WTC11 (cell line): ENCODE data around the gene FAM241A.

ENCODE experiments used
- CBFB ChIP-seq: sonication (generic); formaldehyde crosslinking; IDR thresholded peaks from 2 replicates; pipeline ENCODE4 v1.8.1; 2022; ENCODE audit warnings: mild to moderate bottlenecking, low read depth, missing genetic modification reagents
- CREB1 ChIP-seq: sonication (generic); formaldehyde crosslinking; IDR thresholded peaks from 2 replicates; pipeline ENCODE4 v1.8.0; 2023; ENCODE audit warnings: mild to moderate bottlenecking, missing genetic modification reagents
- FOXP1 ChIP-seq: sonication (generic); formaldehyde crosslinking; IDR thresholded peaks from 2 replicates; pipeline ENCODE4 v1.8.0; 2022; ENCODE audit warnings: missing genetic modification reagents, mild to moderate bottlenecking, moderate library complexity, borderline replicate concordance
- NR2C2 ChIP-seq: sonication (generic); formaldehyde crosslinking; IDR thresholded peaks from 2 replicates; pipeline ENCODE4 v1.8.0; 2022; ENCODE audit warnings: mild to moderate bottlenecking, missing genetic modification reagents
- RELA ChIP-seq: sonication (generic); formaldehyde crosslinking; IDR thresholded peaks from 2 replicates; pipeline ENCODE4 v1.8.1; 2022; ENCODE audit warnings: missing genetic modification reagents, mild to moderate bottlenecking, borderline replicate concordance
- SP1 ChIP-seq: sonication (generic); formaldehyde crosslinking; conservative IDR thresholded peaks from 2 replicates; pipeline ENCODE4 v1.8.1; 2022; ENCODE audit warnings: missing genetic modification reagents
- TEAD4 ChIP-seq: sonication (generic); formaldehyde crosslinking; IDR thresholded peaks from 2 replicates; pipeline ENCODE4 v1.8.0; 2022; ENCODE audit warnings: mild to moderate bottlenecking, missing genetic modification reagents
- TF ChIP-seq, protein P1 (sequence below): fragments of 200-600 bp; IDR thresholded peaks from 2 replicates; pipeline ENCODE4 v1.8.0; 2022; ENCODE audit warnings: antibody characterized with exemption
- TF ChIP-seq, protein P2 (sequence below): sonication (generic); formaldehyde crosslinking; IDR thresholded peaks from 2 replicates; pipeline ENCODE4 v1.8.1; 2022; ENCODE audit warnings: missing genetic modification reagents, borderline replicate concordance
- TF ChIP-seq, protein P3 (sequence below): sonication (generic); formaldehyde crosslinking; IDR thresholded peaks from 2 replicates; pipeline ENCODE4 v1.8.0; 2022; ENCODE audit warnings: mild to moderate bottlenecking, missing genetic modification reagents

DNA sequence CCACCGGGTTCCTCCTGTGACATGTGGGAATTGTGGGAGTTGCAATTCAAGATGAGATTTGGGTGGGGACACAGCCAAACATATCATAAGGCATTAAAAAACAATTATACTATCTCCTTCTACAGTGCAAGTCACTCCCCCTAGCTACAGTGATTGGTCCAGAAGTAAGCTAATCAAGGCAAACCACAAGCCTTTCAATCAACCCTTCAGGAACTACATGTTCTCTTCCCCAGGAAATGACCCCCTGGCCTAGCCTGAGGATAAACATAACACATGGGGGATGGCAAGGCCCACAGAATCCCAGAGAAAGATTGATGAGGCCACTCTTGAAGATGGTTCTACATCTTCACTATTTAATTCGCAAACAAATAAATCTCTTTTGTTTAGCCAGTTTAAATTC lies 25.2 kb upstream of the FAM241A start:
- no peak for TF ChIP-seq TEAD4 (CRISPR knock-in tag)
- TF ChIP-seq, protein P1, sequence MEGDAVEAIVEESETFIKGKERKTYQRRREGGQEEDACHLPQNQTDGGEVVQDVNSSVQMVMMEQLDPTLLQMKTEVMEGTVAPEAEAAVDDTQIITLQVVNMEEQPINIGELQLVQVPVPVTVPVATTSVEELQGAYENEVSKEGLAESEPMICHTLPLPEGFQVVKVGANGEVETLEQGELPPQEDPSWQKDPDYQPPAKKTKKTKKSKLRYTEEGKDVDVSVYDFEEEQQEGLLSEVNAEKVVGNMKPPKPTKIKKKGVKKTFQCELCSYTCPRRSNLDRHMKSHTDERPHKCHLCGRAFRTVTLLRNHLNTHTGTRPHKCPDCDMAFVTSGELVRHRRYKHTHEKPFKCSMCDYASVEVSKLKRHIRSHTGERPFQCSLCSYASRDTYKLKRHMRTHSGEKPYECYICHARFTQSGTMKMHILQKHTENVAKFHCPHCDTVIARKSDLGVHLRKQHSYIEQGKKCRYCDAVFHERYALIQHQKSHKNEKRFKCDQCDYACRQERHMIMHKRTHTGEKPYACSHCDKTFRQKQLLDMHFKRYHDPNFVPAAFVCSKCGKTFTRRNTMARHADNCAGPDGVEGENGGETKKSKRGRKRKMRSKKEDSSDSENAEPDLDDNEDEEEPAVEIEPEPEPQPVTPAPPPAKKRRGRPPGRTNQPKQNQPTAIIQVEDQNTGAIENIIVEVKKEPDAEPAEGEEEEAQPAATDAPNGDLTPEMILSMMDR: no peak
- TF ChIP-seq CBFB (CRISPR knock-in tag): no peak
- no peak for TF ChIP-seq RELA (CRISPR knock-in tag)
- TF ChIP-seq FOXP1 (CRISPR knock-in tag): no peak
- TF ChIP-seq CREB1: no peak
- TF ChIP-seq, protein P2, sequence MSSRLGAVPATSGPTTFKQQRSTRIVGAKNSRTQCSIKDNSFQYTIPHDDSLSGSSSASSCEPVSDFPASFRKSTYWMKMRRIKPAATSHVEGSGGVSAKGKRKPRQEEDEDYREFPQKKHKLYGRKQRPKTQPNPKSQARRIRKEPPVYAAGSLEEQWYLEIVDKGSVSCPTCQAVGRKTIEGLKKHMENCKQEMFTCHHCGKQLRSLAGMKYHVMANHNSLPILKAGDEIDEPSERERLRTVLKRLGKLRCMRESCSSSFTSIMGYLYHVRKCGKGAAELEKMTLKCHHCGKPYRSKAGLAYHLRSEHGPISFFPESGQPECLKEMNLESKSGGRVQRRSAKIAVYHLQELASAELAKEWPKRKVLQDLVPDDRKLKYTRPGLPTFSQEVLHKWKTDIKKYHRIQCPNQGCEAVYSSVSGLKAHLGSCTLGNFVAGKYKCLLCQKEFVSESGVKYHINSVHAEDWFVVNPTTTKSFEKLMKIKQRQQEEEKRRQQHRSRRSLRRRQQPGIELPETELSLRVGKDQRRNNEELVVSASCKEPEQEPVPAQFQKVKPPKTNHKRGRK (CRISPR knock-in tag): no peak
- no peak for TF ChIP-seq NR2C2 (CRISPR knock-in tag)
- TF ChIP-seq SP1 (CRISPR knock-in tag): no peak
- TF ChIP-seq, protein P3, sequence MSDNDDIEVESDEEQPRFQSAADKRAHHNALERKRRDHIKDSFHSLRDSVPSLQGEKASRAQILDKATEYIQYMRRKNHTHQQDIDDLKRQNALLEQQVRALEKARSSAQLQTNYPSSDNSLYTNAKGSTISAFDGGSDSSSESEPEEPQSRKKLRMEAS (CRISPR knock-in tag): no peak
